KBM-7 (cell line): ENCODE data around the gene ALDH18A1.

Source experiments
- DNase-seq: peaks from one replicate; pipeline ENCODE4 v3.0.0-alpha.2; 2015
- in situ Hi-C: fragments of 300-500 bp; cut with MboI; formaldehyde crosslinking; loops from 2 replicates; pipeline ENCODE4 v1.14.3; 2020; ENCODE audit warnings: low sequenced_read_pairs, low pct_unique_long_range_greater_than_20kb, mixed read lengths

ALDH18A1 gene

GRCh38 chr10:95561177-95561863 is 95.2 kb downstream of the ALDH18A1 start, which contains the start of gene SORBS1:
Gene SORBS1 (minus strand): TSS chr10:95561371. CDS start chr10:95441135, 120,236 bp downstream.
- DNase-seq = peak; percentile 97
- in situ Hi-C loops = no loop called here

GRCh38 chr10:95560278-95561176 is 96.0 kb downstream of the ALDH18A1 start:
- DNase-seq = peak; percentile 34
- in situ Hi-C loops = no loop called here

- in situ Hi-C loops = no loop called here
- DNase-seq = no peak
These were observed 96.6 kb downstream of the ALDH18A1 start for GRCh38 chr10:95559896-95560277.

- in situ Hi-C loops = no loop called here
- no peak for DNase-seq
These were observed 97.0 kb downstream of the ALDH18A1 start for GRCh38 chr10:95559471-95559870.

- no peak for DNase-seq
- in situ Hi-C loops = no loop called here
These were observed 97.8 kb downstream of the ALDH18A1 start for GRCh38 chr10:95558593-95559320.

GRCh38 chr10:95556994-95557767 is 99.3 kb downstream of the ALDH18A1 start:
- no peak for DNase-seq

More at GRCh38 chr10:95556994-95557767, 99.3 kb downstream of the ALDH18A1 start:
- in situ Hi-C loops = no loop called here
